Spinal cord (tissue), 10 donors: ENCODE results near the gene ELP1. TPM values are rescaled to one million over a fixed set of nuclear protein-coding genes. Genes with fewer than 3 reads are reported as not detected.
A peak's percentile ranks its signal among the peaks of the same experiment; 100 is the strongest.
"Not testable (repeated sequence)": the region's sequence is repeated elsewhere in the genome, so short reads cannot be mapped to it uniquely, and the experiment has no call there.

Source experiments
- DNase-seq, 6 donors: peaks; one replicate each; pipeline versions ENCODE4 v3.0.0 to v3.0.0-alpha.2; 2013 to 2015; ENCODE audit warnings: low spot score in 6 of 6, low read depth in 4 of 6
- H3K27ac ChIP-seq: one replicate; pipeline ENCODE4 v1.5.1; 2013; ENCODE audit warnings: low read depth, low read length, control low read depth
- H3K27me3 ChIP-seq: one replicate; pipeline ENCODE4 v1.6.1; 2013; ENCODE audit warnings: low read length; ENCODE audit not compliant: control insufficient read depth, insufficient read depth
- H3K36me3 ChIP-seq: one replicate; pipeline ENCODE4 v1.6.1; 2013; ENCODE audit warnings: low read length; ENCODE audit not compliant: control insufficient read depth, insufficient read depth
- H3K4me1 ChIP-seq: one replicate; pipeline ENCODE4 v1.6.1; 2013; ENCODE audit warnings: low read length; ENCODE audit not compliant: control insufficient read depth, insufficient read depth
- H3K4me3 ChIP-seq: one replicate; pipeline ENCODE4 v1.5.1; 2013; ENCODE audit warnings: low read depth, low read length, control low read depth
- H3K9me3 ChIP-seq: one replicate; pipeline ENCODE4 v1.6.1; 2013; ENCODE audit warnings: low read length; ENCODE audit not compliant: control insufficient read depth, insufficient read depth
- WGBS: methylation state at CpG from one replicate; pipeline ENCODE4 v1.1.5; 2013; ENCODE audit warnings: missing lambda C conversion rate; ENCODE audit not compliant: insufficient coverage; 5-methylcytosine and 5-hydroxymethylcytosine counted together
- polyA plus RNA-seq, 2 donors: library from polyadenylated mRNA; unstranded; fragments of 120-200 nt; gene quantifications; one replicate each; pipeline ENCODE4 v1.2.1, GENCODE V29; 2013; ENCODE audit not compliant: insufficient read length in 2 of 2
- total RNA-seq, 2 donors: library from RNA; depleted of rRNA in 1 of 2; stranded (reverse); fragments of 120-200 nt in 1 of 2; fragments of >200 nt in 1 of 2; gene quantifications; one replicate each; pipeline versions ENCODE4 v1.2.3 to v1.2.4, GENCODE V29; 2013 to 2014
- donor health status: healthy.

ELP1 gene
- total and polyA plus RNA-seq, 4 donors: 41.9 to 60.2 (median 55.2) TPM

DNA sequence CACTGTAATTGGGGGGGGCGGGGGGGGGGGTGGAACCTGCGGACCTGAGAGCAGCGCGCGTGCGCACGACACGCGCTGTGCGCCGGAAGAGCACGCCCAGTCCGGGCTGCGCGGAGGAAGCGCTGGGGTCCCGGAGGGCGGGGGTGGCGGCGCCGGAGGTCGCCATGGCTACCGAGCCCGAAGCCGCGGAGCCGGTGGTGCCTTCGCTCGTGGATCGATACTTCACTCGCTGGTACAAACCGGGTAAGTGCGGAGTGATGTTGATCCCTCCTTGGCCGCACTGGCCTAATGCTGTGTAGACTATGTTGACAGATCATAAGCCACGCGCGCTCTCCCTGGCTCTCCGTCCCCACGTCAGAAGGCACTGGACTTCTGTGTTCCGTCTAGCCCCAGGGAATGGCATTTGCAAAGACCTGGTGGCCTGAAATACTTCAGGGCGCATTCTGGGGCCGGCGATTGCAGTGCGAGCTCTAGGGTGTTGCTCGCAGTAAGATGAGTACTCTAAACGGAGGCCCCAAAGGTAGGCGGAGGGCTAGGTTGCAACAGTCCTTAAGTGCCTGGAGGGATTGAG is 484 bp upstream of the ELP1 start, which contains the start of gene ABITRAM:
TSS of gene ABITRAM (plus strand) at position 78 of the 571 bp plus-strand sequence. CDS start at position 165, 87 bp downstream.
- peak; percentile 69 to 96 (median 80) for DNase-seq
- Histone ChIP-seq H3K9me3 (no peaks in the 10 kb centered on the region), H3K27me3 (no peaks in the 10 kb centered on the region), H3K4me1 (peaks cover 4% of the 10 kb centered on the region), H3K27ac (peak within 1 kb of the TSS; percentile 94), H3K4me3 (peak within 1 kb of the TSS; percentile 95), H3K36me3 (peaks cover 6% of the 10 kb centered on the region)
- 0% methylated on average over 45 of the region's 47 CpGs for WGBS

DNA sequence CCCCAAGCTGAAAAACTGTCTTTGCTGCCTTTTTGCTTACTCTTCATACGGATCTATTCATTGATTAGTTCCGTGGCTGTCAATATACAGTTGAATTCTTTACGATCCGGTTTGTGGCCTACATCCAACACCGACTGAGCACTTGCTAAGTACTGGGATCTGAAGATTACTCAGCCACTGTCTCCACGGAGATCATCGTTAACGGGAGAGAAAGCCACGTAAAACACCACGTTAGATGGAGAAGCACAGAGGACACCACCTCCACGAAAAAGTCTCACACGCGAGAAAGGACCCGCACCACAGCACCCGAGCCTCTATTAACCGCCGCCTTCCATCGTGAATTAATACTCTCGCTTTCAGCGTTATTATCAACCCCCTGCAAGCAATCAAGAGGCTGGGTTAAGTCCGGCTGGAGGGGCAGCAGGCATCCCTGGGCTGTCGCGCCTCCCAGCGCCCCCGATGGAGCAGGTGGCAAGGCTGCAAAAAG is 650 bp downstream of the ELP1 start:
- Histone ChIP-seq H3K4me3 (peak overlapping the region; percentile 95), H3K27ac (peak overlapping the region; percentile 94), H3K27me3 (no peaks in the 10 kb centered on the region), H3K4me1 (peaks cover 4% of the 10 kb centered on the region), H3K36me3 (peaks cover 6% of the 10 kb centered on the region), H3K9me3 (no peaks in the 10 kb centered on the region)
- 1% methylated on average over 24 of the region's 25 CpGs for WGBS
- peak in 4 of 6 donors; percentile 10 to 54 (median 34) for DNase-seq

DNA sequence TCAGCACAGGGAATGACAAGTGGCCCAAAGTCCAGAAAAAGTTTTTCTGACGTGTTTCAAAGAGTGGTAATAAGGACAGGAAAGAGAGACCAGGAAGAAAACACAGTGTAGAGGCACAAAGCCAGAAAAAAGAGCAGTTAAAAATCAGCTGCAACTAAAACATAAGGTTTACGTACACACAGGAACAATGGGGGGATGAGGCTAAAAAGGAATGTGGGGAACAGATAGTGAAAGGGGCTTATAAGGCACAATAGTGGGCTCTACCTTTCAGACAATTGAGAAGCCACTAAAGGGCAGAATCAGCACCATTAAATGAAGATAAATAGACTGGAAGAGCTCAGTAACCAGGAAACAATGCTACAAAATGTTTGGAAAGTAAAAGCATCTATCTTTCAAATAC is 5.5 kb downstream of the ELP1 start:
- Histone ChIP-seq H3K9me3 (no peaks in the 10 kb centered on the region), H3K4me3 (no peak overlapping the region), H3K27me3 (no peaks in the 10 kb centered on the region), H3K36me3 (peaks cover 26% of the 10 kb centered on the region), H3K27ac (no peak overlapping the region), H3K4me1 (peaks cover 4% of the 10 kb centered on the region)
- WGBS: 92% methylated on average over 2 of the region's 2 CpGs
- no peak for DNase-seq

DNA sequence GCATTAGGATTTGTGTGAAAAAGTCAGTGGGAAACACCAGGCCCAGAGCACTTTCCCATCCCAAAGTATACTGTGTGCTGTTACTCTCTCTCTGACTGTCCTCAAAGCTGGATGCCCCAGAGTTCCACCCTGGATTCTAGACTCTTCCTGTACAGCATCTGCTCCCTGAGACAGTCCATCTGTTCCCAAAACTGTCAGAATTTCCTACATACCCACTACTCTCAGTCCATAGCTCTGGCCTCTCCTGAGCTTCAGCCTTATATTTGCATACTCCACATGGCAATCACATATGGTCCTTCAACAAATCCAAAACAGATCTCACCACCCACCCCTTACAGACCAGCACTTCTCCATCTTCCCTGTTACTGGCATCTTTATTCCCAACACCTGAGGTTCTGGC is 9.5 kb downstream of the ELP1 start:
- H3K36me3 ChIP-seq: peaks cover 28% of the 10 kb centered on the region

DNA sequence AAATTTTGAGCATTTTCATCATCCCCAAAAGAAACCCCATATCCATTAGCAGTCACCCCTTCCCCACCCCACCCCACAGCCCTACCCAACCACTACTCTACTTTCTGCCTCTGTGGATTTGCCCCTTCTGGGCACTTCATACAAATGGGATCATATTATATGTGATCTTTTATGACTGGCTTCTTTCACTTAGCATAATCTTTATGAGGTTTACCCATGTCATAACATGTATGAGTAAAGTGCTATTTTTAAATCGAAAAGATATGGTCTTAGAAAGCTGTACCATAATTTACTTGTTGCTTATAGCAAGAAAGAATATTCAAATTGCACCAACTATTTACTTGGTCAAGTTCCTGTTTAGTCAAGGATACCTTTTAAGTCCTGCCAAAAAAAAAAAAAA is 12.7 kb downstream of the ELP1 start:
- no peaks in the 10 kb centered on the region for H3K27me3 ChIP-seq
- no peak overlapping the region for H3K4me3 ChIP-seq
- WGBS: no CpG with 5 or more reads among the region's 1 CpG
- DNase-seq: no peak
- no peaks in the 10 kb centered on the region for H3K9me3 ChIP-seq
- H3K36me3 ChIP-seq: peaks cover 35% of the 10 kb centered on the region
- no peaks in the 10 kb centered on the region for H3K4me1 ChIP-seq
- H3K27ac ChIP-seq: no peak overlapping the region

More for the DNA sequence above, 9.5 kb downstream of the ELP1 start:
- H3K4me1 ChIP-seq: no peaks in the 10 kb centered on the region
- no peak overlapping the region for H3K4me3 ChIP-seq
- no peaks in the 10 kb centered on the region for H3K27me3 ChIP-seq
- no peak overlapping the region for H3K27ac ChIP-seq
- H3K9me3 ChIP-seq: no peaks in the 10 kb centered on the region
- peak in 1 of 6 donors; percentile 69 for DNase-seq

DNA sequence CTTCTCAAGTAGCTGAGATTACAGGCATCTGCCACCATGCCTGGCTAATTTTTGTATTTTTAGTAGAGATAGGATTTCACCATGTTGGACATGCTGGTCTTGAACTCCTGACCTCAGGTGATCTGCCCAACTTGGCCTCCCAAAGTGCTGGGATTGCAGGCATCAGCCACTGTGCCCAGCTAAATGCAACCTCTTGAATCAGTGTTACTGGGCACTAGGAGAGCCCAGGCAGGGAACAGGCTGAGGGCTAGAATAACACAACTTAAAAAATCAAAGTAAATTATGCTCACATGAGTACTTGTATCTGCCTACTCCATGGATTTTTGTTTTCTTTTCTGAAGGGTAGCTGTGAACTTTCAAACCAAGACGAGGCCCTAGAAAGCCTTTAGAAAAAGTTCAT is 13.5 kb downstream of the ELP1 start:
- H3K4me1 ChIP-seq, H3K4me3 ChIP-seq, H3K27me3 ChIP-seq, H3K27ac ChIP-seq, DNase-seq, H3K9me3 ChIP-seq: not testable (repeated sequence)
- H3K36me3 ChIP-seq: peaks cover 27% of the 10 kb centered on the region
- no CpG with 5 or more reads among the region's 1 CpG for WGBS

DNA sequence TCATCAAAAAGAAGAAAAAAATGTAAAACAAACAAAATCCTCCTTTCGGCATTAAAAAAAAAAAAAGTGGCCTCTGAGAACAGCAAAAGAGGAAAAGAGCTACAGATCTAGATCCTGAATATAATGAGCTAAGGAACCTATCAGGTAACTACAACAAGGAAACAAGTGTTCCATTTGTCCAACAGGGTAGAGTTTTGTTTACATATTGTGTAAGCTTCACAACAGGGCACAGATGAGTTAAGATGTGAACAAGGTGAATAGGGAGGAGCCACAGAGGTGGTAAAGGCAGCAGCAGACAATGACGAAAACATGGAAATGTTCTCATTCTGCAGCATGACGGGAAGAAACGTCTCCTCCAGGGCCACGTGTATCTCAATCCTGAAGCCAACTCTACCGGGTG is 14.4 kb downstream of the ELP1 start:
- H3K4me3 ChIP-seq: no peak overlapping the region
- no peaks in the 10 kb centered on the region for H3K27me3 ChIP-seq
- WGBS: 97% methylated on average over 3 of the region's 6 CpGs
- no peaks in the 10 kb centered on the region for H3K9me3 ChIP-seq
- H3K27ac ChIP-seq: no peak overlapping the region
- H3K36me3 ChIP-seq: peaks cover 23% of the 10 kb centered on the region
- H3K4me1 ChIP-seq: no peaks in the 10 kb centered on the region
- no peak for DNase-seq

DNA sequence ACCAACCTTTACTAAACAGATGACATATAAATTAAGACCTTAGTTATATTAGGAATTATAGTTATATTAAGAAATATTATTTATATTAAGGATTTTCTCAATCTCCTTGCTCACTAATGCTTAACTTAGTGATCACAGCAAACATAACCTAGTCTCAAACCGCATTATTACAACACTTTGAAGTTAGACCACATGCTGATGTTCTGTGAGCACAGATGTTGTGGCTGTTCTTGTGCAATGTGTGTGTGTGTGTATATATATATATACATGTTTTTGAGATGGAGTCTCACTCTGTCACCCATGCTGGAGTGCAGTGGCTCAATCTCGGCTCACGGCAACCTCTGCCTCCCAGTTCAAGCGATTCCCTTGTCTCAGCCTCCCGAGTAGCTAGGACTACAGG is 20.5 kb downstream of the ELP1 start:
- H3K27ac ChIP-seq: no peak overlapping the region
- H3K4me1 ChIP-seq: no peaks in the 10 kb centered on the region
- H3K27me3 ChIP-seq: no peaks in the 10 kb centered on the region
- WGBS: 97% methylated on average over 4 of the region's 5 CpGs
- DNase-seq: no peak
- peaks cover 36% of the 10 kb centered on the region for H3K36me3 ChIP-seq
- H3K4me3 ChIP-seq: no peak overlapping the region
- no peaks in the 10 kb centered on the region for H3K9me3 ChIP-seq

DNA sequence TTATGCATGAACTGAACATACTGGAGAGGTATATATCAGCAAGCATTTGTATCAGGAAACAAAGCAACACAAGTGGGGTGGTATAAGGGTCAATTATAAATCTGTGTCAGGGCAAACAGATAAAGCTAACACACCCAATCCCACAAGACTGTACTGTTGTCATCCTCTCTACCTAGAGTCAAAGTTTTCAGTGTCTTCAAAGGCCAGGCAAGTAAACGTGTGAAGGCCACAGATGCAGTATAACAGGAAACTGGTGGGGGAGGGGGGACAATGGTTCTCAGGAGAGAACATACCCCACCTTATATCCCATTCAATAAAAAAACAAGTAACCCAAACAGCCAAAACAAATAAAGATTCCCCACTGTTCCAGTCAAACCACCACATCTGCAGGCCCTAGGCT is 22.1 kb downstream of the ELP1 start:
- H3K36me3 ChIP-seq: peaks cover 28% of the 10 kb centered on the region

DNA sequence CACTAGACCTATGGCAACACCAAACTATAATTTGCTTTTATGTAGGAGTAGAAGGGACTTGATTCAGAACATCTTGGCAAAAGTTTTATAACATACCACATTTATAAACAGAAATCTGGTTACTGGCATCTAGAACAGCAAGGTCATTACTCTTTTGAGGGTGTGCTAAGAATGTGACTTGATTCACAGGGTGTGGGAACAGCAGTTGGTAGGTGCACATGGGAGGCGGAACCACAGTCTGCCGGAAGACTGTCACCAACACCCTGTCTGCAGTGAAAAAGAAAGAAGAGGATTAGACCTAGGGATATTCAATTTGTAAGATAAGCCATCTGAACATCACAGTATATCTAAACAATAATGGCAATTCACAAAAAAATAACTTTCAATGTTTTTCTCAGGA is 23.0 kb downstream of the ELP1 start:
- no peaks in the 10 kb centered on the region for H3K9me3 ChIP-seq
- no peak overlapping the region for H3K27ac ChIP-seq
- DNase-seq: no peak
- H3K36me3 ChIP-seq: peaks cover 28% of the 10 kb centered on the region
- no CpG with 5 or more reads among the region's 2 CpGs for WGBS
- H3K4me1 ChIP-seq: no peaks in the 10 kb centered on the region
- H3K27me3 ChIP-seq: no peaks in the 10 kb centered on the region
- H3K4me3 ChIP-seq: no peak overlapping the region

More for the DNA sequence above, 22.1 kb downstream of the ELP1 start:
- Histone ChIP-seq H3K4me1 (no peaks in the 10 kb centered on the region), H3K4me3 (no peak overlapping the region), H3K9me3 (no peaks in the 10 kb centered on the region), H3K27ac (no peak overlapping the region), H3K27me3 (no peaks in the 10 kb centered on the region)
- WGBS: no CpG with 5 or more reads among the region's 1 CpG
- DNase-seq: no peak
